ENCODE data around the gene SCGB1C2.

SCGB1C2 gene

GRCh38 chr17:147796-148740 is 10.7 kb downstream of the SCGB1C2 start:
- DNase-seq (ENCODE audit: extremely low read depth, low read depth) = no peak

DNA sequence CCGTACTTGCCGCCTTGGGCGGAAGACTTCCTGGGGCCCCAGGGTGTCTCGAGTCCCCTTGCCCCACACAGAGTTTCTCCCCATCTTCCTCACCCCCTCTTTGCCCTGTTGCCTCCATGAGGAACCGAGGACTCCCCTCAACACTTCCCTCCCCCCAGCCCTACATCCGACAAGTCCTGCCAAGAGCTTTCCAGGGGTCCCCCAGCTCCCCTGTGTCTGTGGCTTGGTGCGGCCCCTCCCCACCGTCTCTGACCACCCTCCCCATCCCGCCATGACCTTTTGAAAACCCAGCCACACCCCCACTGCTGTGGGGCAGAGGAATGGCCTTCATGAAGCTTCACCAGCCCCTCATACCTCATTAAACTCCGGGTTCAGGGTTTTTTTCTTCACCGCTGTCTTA is 11.4 kb downstream of the SCGB1C2 start:
- DNase-seq (ENCODE audit: extremely low read depth, low read depth) = no peak
- TF ChIP-seq, protein P1, sequence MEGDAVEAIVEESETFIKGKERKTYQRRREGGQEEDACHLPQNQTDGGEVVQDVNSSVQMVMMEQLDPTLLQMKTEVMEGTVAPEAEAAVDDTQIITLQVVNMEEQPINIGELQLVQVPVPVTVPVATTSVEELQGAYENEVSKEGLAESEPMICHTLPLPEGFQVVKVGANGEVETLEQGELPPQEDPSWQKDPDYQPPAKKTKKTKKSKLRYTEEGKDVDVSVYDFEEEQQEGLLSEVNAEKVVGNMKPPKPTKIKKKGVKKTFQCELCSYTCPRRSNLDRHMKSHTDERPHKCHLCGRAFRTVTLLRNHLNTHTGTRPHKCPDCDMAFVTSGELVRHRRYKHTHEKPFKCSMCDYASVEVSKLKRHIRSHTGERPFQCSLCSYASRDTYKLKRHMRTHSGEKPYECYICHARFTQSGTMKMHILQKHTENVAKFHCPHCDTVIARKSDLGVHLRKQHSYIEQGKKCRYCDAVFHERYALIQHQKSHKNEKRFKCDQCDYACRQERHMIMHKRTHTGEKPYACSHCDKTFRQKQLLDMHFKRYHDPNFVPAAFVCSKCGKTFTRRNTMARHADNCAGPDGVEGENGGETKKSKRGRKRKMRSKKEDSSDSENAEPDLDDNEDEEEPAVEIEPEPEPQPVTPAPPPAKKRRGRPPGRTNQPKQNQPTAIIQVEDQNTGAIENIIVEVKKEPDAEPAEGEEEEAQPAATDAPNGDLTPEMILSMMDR (IDR thresholded peaks at IDR 0.05; ENCODE audit: low read depth, low read length) = no peak

More at GRCh38 chr17:147796-148740, 10.7 kb downstream of the SCGB1C2 start:
- TF ChIP-seq, protein P1 (IDR thresholded peaks at IDR 0.05; ENCODE audit: low read depth, low read length) = no peak

- TF ChIP-seq, protein P1 (IDR thresholded peaks at IDR 0.05; ENCODE audit: low read depth, low read length) = no peak
- DNase-seq (ENCODE audit: extremely low read depth, low read depth) = no peak
Measured at GRCh38 chr17:149231-149630, 11.9 kb downstream of the SCGB1C2 start.

GRCh38 chr17:149897-150584 is 12.7 kb downstream of the SCGB1C2 start:
- TF ChIP-seq, protein P1 (IDR thresholded peaks at IDR 0.05; ENCODE audit: low read depth, low read length) = no peak
- DNase-seq (ENCODE audit: extremely low read depth, low read depth) = no peak

GRCh38 chr17:151004-151403 is 13.6 kb downstream of the SCGB1C2 start:
- TF ChIP-seq, protein P1 (IDR thresholded peaks at IDR 0.05; ENCODE audit: low read depth, low read length) = no peak
- DNase-seq (ENCODE audit: extremely low read depth, low read depth) = no peak

DNA sequence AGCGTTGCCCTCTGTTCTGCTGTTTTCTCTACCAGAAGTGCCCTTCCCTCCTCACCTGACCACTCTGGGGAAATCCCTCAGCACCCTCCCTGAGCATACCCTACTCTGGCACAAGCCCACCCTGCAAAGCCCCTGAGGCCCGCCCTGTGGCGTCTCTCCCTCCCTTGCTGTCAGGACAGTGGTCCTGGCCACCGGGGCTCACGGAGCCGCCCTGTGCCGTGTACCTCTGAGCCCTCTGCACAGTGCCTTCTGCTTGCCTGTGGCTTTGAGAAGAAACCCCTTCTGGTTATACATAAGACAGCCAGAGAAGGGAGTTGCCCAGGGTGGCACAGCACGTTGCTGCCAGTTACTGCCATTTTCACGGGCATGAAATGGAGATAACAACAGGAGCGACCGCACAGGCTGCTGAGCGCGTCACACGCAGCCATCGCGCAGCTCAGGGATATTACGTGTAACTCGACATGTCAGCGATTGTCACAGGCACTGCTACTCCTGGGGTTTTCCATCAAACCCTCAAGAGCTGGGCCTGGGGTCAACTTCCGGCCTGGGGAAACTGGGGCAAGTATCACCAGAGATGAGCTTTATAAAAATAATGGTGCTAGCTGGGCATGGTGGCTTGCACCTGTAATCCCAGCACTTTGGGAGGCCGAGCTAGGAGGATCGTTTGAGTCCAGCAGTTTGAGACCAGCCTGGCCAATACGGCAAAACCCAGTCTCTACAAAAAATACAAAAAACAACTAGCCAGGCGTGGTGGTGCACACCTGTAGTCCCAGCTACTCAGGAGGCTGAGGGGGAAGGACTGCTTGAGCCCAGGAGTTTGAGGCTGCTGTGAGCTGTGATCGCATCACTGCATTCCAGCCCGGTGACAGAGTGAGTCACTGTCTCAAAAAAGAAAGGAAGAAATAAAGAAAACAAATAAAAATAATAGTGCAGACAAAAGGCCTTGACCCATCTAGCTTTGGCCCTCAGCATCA is 14.8 kb downstream of the SCGB1C2 start:
- TF ChIP-seq, protein P1 (IDR thresholded peaks at IDR 0.05; ENCODE audit: low read depth, low read length) = no peak
- DNase-seq (ENCODE audit: extremely low read depth, low read depth) = no peak

Data from AG09319 (cell line).